Left hindlimb (tissue), 1 donor: ENCODE data around the gene SFT2D1.
A peak's percentile ranks its signal among the peaks of the same experiment; 100 is the strongest.

Experiments used
- DNase-seq: peaks from one replicate; pipeline ENCODE4 v3.0.0-alpha.2; 2018

Gene SFT2D1

DNA sequence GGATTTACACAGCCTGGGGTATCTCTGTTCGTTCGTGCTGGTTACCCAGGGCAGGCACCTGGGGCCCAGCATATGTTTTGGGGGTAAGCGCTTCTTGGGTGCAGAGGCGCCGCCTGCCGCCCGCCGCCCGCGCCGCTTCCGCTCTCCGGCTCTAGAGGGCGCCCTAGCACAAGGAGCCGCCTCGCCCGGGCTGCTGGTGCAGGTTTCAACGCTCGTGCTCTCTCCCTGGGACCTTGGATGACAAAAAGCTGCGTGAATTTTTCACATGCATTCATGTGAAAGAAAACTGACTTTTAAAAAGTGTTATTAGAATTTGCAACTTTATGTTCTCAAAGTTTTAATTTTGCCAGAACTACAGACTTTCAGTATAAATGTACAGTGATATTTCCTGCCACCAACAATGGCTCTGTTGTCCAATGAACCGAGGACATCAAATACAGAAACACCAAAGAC is 66.6 kb downstream of the SFT2D1 start:
- DNase-seq: peak; percentile 74

GRCh38 chr6:166274739-166275370 is 67.5 kb downstream of the SFT2D1 start:
- no peak for DNase-seq

DNA sequence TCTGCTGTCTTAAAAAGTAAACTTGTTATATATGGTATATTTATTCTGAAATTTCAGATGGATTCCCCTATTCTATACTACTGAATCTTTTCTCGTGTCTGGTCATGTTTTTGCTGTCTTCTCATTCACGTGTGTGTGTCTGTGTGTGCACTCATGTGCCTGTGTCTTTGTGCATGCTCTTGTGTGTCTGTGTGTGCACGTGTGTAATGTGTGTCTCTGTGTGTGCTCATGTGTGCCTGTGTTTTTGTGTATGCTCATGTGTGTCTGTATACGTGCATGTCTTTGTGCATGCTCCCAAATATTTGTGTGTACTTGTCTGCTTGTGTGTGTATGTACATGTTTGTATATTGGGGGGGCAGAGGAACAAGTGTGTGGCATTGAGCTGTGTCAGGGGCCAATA is 68.2 kb downstream of the SFT2D1 start:
- no peak for DNase-seq

GRCh38 chr6:166271376-166271765 is 71.0 kb downstream of the SFT2D1 start:
- no peak for DNase-seq

GRCh38 chr6:166270706-166271375 is 71.5 kb downstream of the SFT2D1 start:
- DNase-seq: no peak
